Neural progenitor cell (in vitro differentiated cells): Measurements from ENCODE around the gene FAM180A. TPM values are rescaled to one million over a fixed set of nuclear protein-coding genes. Genes with fewer than 3 reads are reported as not detected.

Source experiments
- DNase-seq: peaks from one replicate; pipeline ENCODE4 v3.0.0-alpha.2; 2016; ENCODE audit warnings: low spot score
- H2AFZ ChIP-seq: fragments of 200-600 bp; sonication (generic); replicated peaks from 2 replicates; pipeline ENCODE4 v1.6.1; 2016; ENCODE audit warnings: antibody characterized with exemption
- H3F3A ChIP-seq: fragments of 200-600 bp; sonication (generic); 2 replicates; pipeline ENCODE4 v1.6.1; 2016; ENCODE audit warnings: antibody characterized with exemption, low read depth
- H3K27ac ChIP-seq: fragments of 200-600 bp; sonication (generic); 2 replicates; pipeline ENCODE4 v1.5.1; 2016; ENCODE audit warnings: mild to moderate bottlenecking
- H3K27me3 ChIP-seq: fragments of 200-600 bp; sonication (generic); 2 replicates; pipeline ENCODE4 v1.6.1; 2016; ENCODE audit warnings: mild to moderate bottlenecking, moderate library complexity
- H3K36me3 ChIP-seq: fragments of 200-600 bp; sonication (generic); 2 replicates; pipeline ENCODE4 v1.5.1; 2016
- H3K4me1 ChIP-seq: fragments of 200-600 bp; sonication (generic); 2 replicates; pipeline ENCODE4 v1.6.1; 2016; ENCODE audit warnings: mixed run types
- H3K4me2 ChIP-seq: fragments of 200-600 bp; sonication (generic); 2 replicates; pipeline ENCODE4 v1.6.1; 2016
- H3K4me3 ChIP-seq: fragments of 200-600 bp; sonication (generic); 2 replicates; pipeline ENCODE4 v1.5.1; 2016
- H3K79me2 ChIP-seq: fragments of 200-600 bp; sonication (generic); 2 replicates; pipeline ENCODE4 v1.6.1; 2016; ENCODE audit warnings: low read depth
- H3K9ac ChIP-seq: fragments of 200-600 bp; sonication (generic); 2 replicates; pipeline ENCODE4 v1.6.1; 2016
- H3K9me3 ChIP-seq: fragments of 200-600 bp; sonication (generic); 2 replicates; pipeline ENCODE4 v1.5.1; 2016; ENCODE audit warnings: low read depth
- H4K20me1 ChIP-seq: fragments of 200-600 bp; sonication (generic); 2 replicates; pipeline ENCODE4 v1.6.1; 2016; ENCODE audit warnings: low read depth
- H3K27ac Mint-ChIP-seq: 3 replicates; pipeline ENCODE4 v1.8.0; 2021; ENCODE audit warnings: mixed read lengths
- H3K27me3 Mint-ChIP-seq: 2 replicates; pipeline ENCODE4 v1.8.0; 2022; ENCODE audit warnings: low read depth, mild to moderate bottlenecking, inconsistent platforms, moderate library complexity, mixed read lengths; ENCODE audit not compliant: insufficient read depth
- H3K36me3 Mint-ChIP-seq: 3 replicates; pipeline ENCODE4 v1.8.0; 2021; ENCODE audit warnings: mixed read lengths
- H3K4me1 Mint-ChIP-seq: 3 replicates; pipeline ENCODE4 v1.8.0; 2021; ENCODE audit warnings: mixed read lengths
- H3K4me3 Mint-ChIP-seq: 3 replicates; pipeline ENCODE4 v1.8.0; 2021; ENCODE audit warnings: mild to moderate bottlenecking, moderate library complexity, mixed read lengths
- H3K9me3 Mint-ChIP-seq: 3 replicates; pipeline ENCODE4 v1.8.0; 2020; ENCODE audit warnings: mixed read lengths
- CTCF ChIP-seq: fragments of 200-600 bp; sonication (generic); IDR thresholded peaks from 2 replicates; pipeline ENCODE4 v1.5.1; 2017; ENCODE audit warnings: antibody characterized with exemption, mild to moderate bottlenecking
- EZH2 ChIP-seq: fragments of 200-600 bp; sonication (generic); IDR thresholded peaks from 2 replicates; pipeline ENCODE4 v1.6.1; 2017; ENCODE audit warnings: antibody characterized with exemption, mild to moderate bottlenecking, moderate library complexity
- EZH2phosphoT487 ChIP-seq: fragments of 200-600 bp; sonication (generic); IDR thresholded peaks from 2 replicates; pipeline ENCODE4 v1.6.1; 2017; ENCODE audit warnings: antibody characterized with exemption
- total RNA-seq: library from RNA; depleted of rRNA; stranded (reverse); fragments of >200 nt; gene quantifications from 2 replicates; pipeline ENCODE4 v1.2.3, GENCODE V29; 2015; ENCODE audit warnings: low replicate concordance

FAM180A gene
- total RNA-seq, 1 donor from 2014 or later: not detected

- H3K4me3 ChIP-seq: no peak overlapping the region
- H2AFZ ChIP-seq: no peak overlapping the region
- no peak overlapping the region for H3K27ac ChIP-seq
- H4K20me1 ChIP-seq: no peaks in the 10 kb centered on the region
- no peak for TF ChIP-seq EZH2phosphoT487
- H3K4me1 ChIP-seq: peaks cover 26% of the 10 kb centered on the region
- no peak overlapping the region for H3K27ac Mint-ChIP-seq
- DNase-seq: no peak
- peaks cover 54% of the 10 kb centered on the region for H3K4me1 Mint-ChIP-seq
- no peaks in the 10 kb centered on the region for H3K36me3 Mint-ChIP-seq
- H3K9me3 Mint-ChIP-seq: no peaks in the 10 kb centered on the region
- H3K27me3 ChIP-seq: no peaks in the 10 kb centered on the region
- no peaks in the 10 kb centered on the region for H3K36me3 ChIP-seq
- no peaks in the 10 kb centered on the region for H3K9me3 ChIP-seq
- peaks cover 7% of the 10 kb centered on the region for H3F3A ChIP-seq
- no peak overlapping the region for H3K9ac ChIP-seq
- no peaks in the 10 kb centered on the region for H3K79me2 ChIP-seq
- peaks cover 8% of the 10 kb centered on the region for H3K27me3 Mint-ChIP-seq
- H3K4me2 ChIP-seq: no peak overlapping the region
- H3K4me3 Mint-ChIP-seq: no peak overlapping the region
Observed at GRCh38 chr7:135723411-135723810, 25.2 kb downstream of the FAM180A start.

- no peak for DNase-seq
- Histone ChIP-seq H3K4me3 (no peak overlapping the region), H3K9me3 (no peaks in the 10 kb centered on the region), H3K27ac (no peak overlapping the region), H3K4me1 (peaks cover 16% of the 10 kb centered on the region), H3K27me3 (no peaks in the 10 kb centered on the region), H3F3A (no peaks in the 10 kb centered on the region), H3K4me2 (no peak overlapping the region), H3K9ac (no peak overlapping the region), H4K20me1 (no peaks in the 10 kb centered on the region), H3K79me2 (no peaks in the 10 kb centered on the region), H3K36me3 (no peaks in the 10 kb centered on the region), H2AFZ (no peak overlapping the region)
- Mint-ChIP-seq H3K9me3 (no peaks in the 10 kb centered on the region), H3K4me1 (peaks cover 58% of the 10 kb centered on the region), H3K4me3 (no peak overlapping the region), H3K27ac (peak overlapping the region; percentile 85), H3K36me3 (no peaks in the 10 kb centered on the region), H3K27me3 (peaks cover 16% of the 10 kb centered on the region)
- TF ChIP-seq EZH2 (no peak), EZH2phosphoT487 (no peak), CTCF (no peak)
Observed at GRCh38 chr7:135721198-135721820, 27.3 kb downstream of the FAM180A start.

- TF ChIP-seq EZH2 (no peak), CTCF (no peak), EZH2phosphoT487 (no peak)
- peak overlapping the region; percentile 68 for H3K27ac Mint-ChIP-seq
Observed at GRCh38 chr7:135719688-135720087, 28.9 kb downstream of the FAM180A start.

GRCh38 chr7:135718794-135719437, 29.7 kb downstream of the FAM180A start:
- Histone ChIP-seq H3K4me2 (peak overlapping the region; percentile 58), H3K27me3 (no peaks in the 10 kb centered on the region), H3K27ac (no peak overlapping the region), H3K9ac (no peak overlapping the region), H3K4me1 (peaks cover 18% of the 10 kb centered on the region), H4K20me1 (no peaks in the 10 kb centered on the region), H2AFZ (peak overlapping the region; percentile 38), H3K4me3 (peak overlapping the region; percentile 21), H3K9me3 (no peaks in the 10 kb centered on the region), H3K79me2 (no peaks in the 10 kb centered on the region), H3F3A (no peaks in the 10 kb centered on the region), H3K36me3 (no peaks in the 10 kb centered on the region)
- DNase-seq: peak; percentile 72
- no peak for TF ChIP-seq CTCF
- no peak for TF ChIP-seq EZH2phosphoT487
- no peak for TF ChIP-seq EZH2
- peaks cover 12% of the 10 kb centered on the region for H3K27me3 Mint-ChIP-seq
- peak overlapping the region; percentile 87 for H3K27ac Mint-ChIP-seq
- no peaks in the 10 kb centered on the region for H3K36me3 Mint-ChIP-seq
- no peaks in the 10 kb centered on the region for H3K9me3 Mint-ChIP-seq
- peaks cover 51% of the 10 kb centered on the region for H3K4me1 Mint-ChIP-seq
- peak overlapping the region; percentile 27 for H3K4me3 Mint-ChIP-seq

More at GRCh38 chr7:135719688-135720087, 28.9 kb downstream of the FAM180A start:
- DNase-seq: no peak
- H3K4me3 ChIP-seq: no peak overlapping the region
- no peaks in the 10 kb centered on the region for H3K36me3 ChIP-seq
- H2AFZ ChIP-seq: no peak overlapping the region
- peaks cover 52% of the 10 kb centered on the region for H3K4me1 Mint-ChIP-seq
- H4K20me1 ChIP-seq: no peaks in the 10 kb centered on the region
- no peak overlapping the region for H3K27ac ChIP-seq
- H3K4me2 ChIP-seq: peak overlapping the region; percentile 58
- H3K9ac ChIP-seq: no peak overlapping the region
- H3K9me3 ChIP-seq: no peaks in the 10 kb centered on the region
- H3K9me3 Mint-ChIP-seq: no peaks in the 10 kb centered on the region
- peaks cover 13% of the 10 kb centered on the region for H3K27me3 Mint-ChIP-seq
- peaks cover 14% of the 10 kb centered on the region for H3K4me1 ChIP-seq
- no peak overlapping the region for H3K4me3 Mint-ChIP-seq
- H3F3A ChIP-seq: no peaks in the 10 kb centered on the region
- no peaks in the 10 kb centered on the region for H3K36me3 Mint-ChIP-seq
- H3K27me3 ChIP-seq: no peaks in the 10 kb centered on the region
- no peaks in the 10 kb centered on the region for H3K79me2 ChIP-seq
